ENCODE results near the gene LYZL6. TPM values are rescaled to one million over a fixed set of nuclear protein-coding genes. Genes with fewer than 3 reads are reported as not detected.

LYZL6 gene
- polyA plus RNA-seq, 3 donors = not detected

Other genes with a start within 250 kb of the LYZL6 start
- 10 to 100 TPM; 12.4 to 17.1 (median 16.1) TPM for gene RASL10B, start 212.1 kb downstream of the LYZL6 start, polyA plus RNA-seq (ENCODE audit: insufficient read length in 3 of 3)
- under 1 TPM; 0.03 to 0.13 (median 0.07) TPM for gene GAS2L2, start 190.5 kb downstream of the LYZL6 start, polyA plus RNA-seq (ENCODE audit: insufficient read length in 3 of 3)
- gene C17orf50, start 182.8 kb downstream of the LYZL6 start, polyA plus RNA-seq (ENCODE audit: insufficient read length in 3 of 3) = under 1 TPM in 2 of 3 donors, not detected in 1; 0.09 to 0.29 TPM
- 1 to 10 TPM; 1.7 to 3.2 (median 2.0) TPM for gene MMP28, start 148.1 kb downstream of the LYZL6 start, polyA plus RNA-seq (ENCODE audit: insufficient read length in 3 of 3)
- 100 to 1,000 TPM; 208 to 284 (median 226) TPM for gene TAF15, start 134.2 kb downstream of the LYZL6 start, polyA plus RNA-seq (ENCODE audit: insufficient read length in 3 of 3)
- under 1 TPM; 0.06 to 0.61 (median 0.16) TPM for gene HEATR9, start 74.8 kb downstream of the LYZL6 start, polyA plus RNA-seq (ENCODE audit: insufficient read length in 3 of 3)
- gene CCL5, start 63.4 kb downstream of the LYZL6 start, polyA plus RNA-seq (ENCODE audit: insufficient read length in 3 of 3) = 1 to 10 TPM in 2 of 3 donors, under 1 TPM in 1; 0.96 to 1.4 (median 1.4) TPM
- 1 to 10 TPM; 2.5 to 4.0 (median 3.6) TPM for gene RDM1, start 12.9 kb downstream of the LYZL6 start, polyA plus RNA-seq (ENCODE audit: insufficient read length in 3 of 3)
- gene CCL16, start 37.8 kb upstream of the LYZL6 start, polyA plus RNA-seq (ENCODE audit: insufficient read length in 3 of 3) = under 1 TPM; 0.17 to 0.42 (median 0.30) TPM
- gene CCL14, start 43.0 kb upstream of the LYZL6 start, polyA plus RNA-seq (ENCODE audit: insufficient read length in 3 of 3) = 10 to 100 TPM; 18.3 to 23.1 (median 22.1) TPM
- 10 to 100 TPM in 1 of 3 donors, 1 to 10 TPM in 2; 5.2 to 10.5 (median 6.9) TPM for gene CCL15, start 57.8 kb upstream of the LYZL6 start, polyA plus RNA-seq (ENCODE audit: insufficient read length in 3 of 3)
- under 1 TPM in 1 of 3 donors, not detected in 2; 0.56 TPM for gene CCL23, start 74.3 kb upstream of the LYZL6 start, polyA plus RNA-seq (ENCODE audit: insufficient read length in 3 of 3)
- gene CCL18, start 120.6 kb upstream of the LYZL6 start, polyA plus RNA-seq (ENCODE audit: insufficient read length in 3 of 3) = not detected
- 1 to 10 TPM in 2 of 3 donors, under 1 TPM in 1; 0.65 to 2.6 (median 1.9) TPM for gene CCL3, start 146.4 kb upstream of the LYZL6 start, polyA plus RNA-seq (ENCODE audit: insufficient read length in 3 of 3)
- gene CCL4, start 160.1 kb upstream of the LYZL6 start, polyA plus RNA-seq (ENCODE audit: insufficient read length in 3 of 3) = 1 to 10 TPM in 1 of 3 donors, under 1 TPM in 2; 0.73 to 1.3 (median 0.88) TPM
- gene TBC1D3B, start 232.9 kb upstream of the LYZL6 start, polyA plus RNA-seq (ENCODE audit: insufficient read length in 3 of 3) = 10 to 100 TPM in 2 of 3 donors, 1 to 10 TPM in 1; 8.0 to 22.9 (median 13.6) TPM